Measurements from ENCODE around the gene ALDH3A2.
A peak's percentile ranks its signal among the peaks of the same experiment; 100 is the strongest.

The ALDH3A2 gene

DNA sequence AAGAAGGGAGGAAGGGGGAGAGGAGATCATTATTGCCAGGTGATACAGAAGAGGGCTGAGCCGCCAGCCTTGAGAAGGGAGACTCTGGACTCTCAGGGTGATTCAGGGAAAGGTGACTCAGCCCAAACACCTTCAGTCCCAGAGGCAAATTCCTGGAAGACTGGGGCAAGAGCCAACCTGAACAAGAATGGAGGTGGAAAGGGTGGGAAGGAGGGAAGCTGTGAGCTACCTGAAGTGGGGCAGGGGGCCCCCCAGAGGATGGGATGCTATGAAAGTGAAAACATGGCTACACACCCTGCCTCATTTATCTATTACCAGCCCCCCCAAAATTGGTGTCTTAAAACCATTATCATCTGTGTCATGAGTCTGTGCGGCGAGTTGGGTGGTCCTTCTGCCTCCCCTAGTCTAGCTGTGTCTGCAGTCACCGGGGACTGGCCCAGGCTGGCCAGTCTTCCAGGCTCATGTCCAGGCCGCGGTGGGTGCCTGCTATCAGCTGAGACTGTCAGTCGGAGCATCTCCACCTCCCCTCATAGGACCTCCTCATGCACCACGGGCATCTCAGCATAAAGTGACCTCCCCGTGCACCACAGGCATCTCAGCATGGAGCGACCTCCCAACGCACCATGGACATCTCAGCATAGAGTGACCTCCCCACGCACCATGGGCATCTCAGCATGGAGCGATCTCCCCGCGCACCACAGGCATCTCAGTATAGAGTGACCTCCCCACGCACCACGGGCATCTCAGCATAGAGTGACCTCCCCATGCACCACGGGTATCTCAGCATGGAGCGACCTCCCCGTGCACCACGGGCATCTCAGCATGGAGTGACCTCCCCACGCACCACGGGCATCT, 71.0 kb downstream of the ALDH3A2 start:
- POLR2A ChIA-PET, result no interaction called here
- CTCF ChIA-PET, result interaction anchor here (1.0 to 1.6 kb wide), 4 partner anchors 43 to 206 kb away, joined by 3 to 4 read pairs (median 4); no protein-coding TSS in a partner anchor
- DNase-seq (ENCODE audit: low read depth, low spot score), result no peak
- no peak overlapping the region for H3K4me3 ChIP-seq (ENCODE audit: low read depth, low read length)
- TF ChIP-seq CTCF (IDR thresholded peaks at IDR 0.05; ENCODE audit: insufficient read depth, low read length, missing control alignments), result no peak

DNA sequence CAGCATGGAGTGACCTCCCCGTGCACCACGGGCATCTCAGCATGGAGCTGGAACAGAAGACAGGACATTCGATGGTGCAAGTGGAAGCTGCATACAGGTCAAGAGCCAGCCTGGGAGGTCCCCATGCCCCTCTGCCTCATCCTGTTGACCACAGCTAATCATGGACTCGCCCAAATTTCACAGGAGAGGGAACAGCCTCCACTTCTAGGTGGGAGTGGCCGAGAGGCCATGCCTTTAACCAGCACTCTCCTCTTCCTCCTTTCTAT, 71.6 kb downstream of the ALDH3A2 start:
- no peak for DNase-seq (ENCODE audit: low read depth, low spot score)
- TF ChIP-seq CTCF (IDR thresholded peaks at IDR 0.05; ENCODE audit: insufficient read depth, low read length, missing control alignments), result no peak
- ChIA-PET CTCF (interaction anchor here (1.0 kb wide), 1 partner anchor 207 kb away, joined by 3 read pairs; no protein-coding TSS in a partner anchor), POLR2A (no interaction called here)
- H3K4me3 ChIP-seq (ENCODE audit: low read depth, low read length), result no peak overlapping the region

DNA sequence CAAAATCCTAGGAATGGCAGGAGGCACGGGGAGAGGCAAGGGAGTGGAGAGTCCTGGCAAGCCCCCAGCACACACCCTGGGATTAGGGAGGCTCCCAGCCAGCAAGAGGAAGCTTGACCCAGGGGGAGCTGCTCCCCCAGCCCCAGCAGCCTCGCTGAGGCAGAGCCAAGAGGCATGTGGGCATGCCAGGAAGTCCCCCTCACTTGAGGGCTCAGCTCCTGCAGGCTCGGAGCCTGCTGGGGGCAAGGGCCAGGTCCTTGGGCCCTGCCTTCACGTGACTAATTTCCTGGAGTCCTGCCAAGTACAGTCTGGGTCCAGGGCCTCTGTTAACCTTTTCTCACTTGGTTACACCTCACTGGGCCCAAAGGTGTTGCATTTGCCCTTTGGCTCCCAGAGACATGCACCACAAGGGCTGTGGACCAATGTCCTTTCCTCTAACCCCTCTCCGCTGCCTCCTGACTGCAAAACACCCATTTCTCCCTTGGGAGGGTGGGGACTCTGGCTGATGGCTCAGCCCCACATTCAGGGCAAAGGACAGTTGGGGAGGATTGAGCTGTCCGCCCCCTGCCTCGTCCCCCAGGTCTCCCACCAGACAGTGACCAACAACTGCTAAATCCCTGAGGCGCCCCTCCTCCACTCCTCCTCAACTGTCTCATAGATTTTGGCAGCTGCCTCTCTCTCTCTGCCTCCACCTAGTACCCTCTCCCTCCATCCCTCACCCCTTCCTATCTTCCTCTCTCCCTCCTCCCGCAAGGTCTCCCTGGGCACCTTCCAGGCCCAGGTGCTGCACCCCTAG, 72.3 kb downstream of the ALDH3A2 start:
- H3K4me3 ChIP-seq (ENCODE audit: low read depth, low read length), result no peak overlapping the region
- POLR2A ChIA-PET, result no interaction called here
- no peak for TF ChIP-seq CTCF (IDR thresholded peaks at IDR 0.05; ENCODE audit: insufficient read depth, low read length, missing control alignments)
- no peak for DNase-seq (ENCODE audit: low read depth, low spot score)
- CTCF ChIA-PET, result interaction anchor here (1.0 kb wide), 2 partner anchors 44 to 207 kb away, joined by 3 to 4 read pairs; no protein-coding TSS in a partner anchor

- TF ChIP-seq CTCF (IDR thresholded peaks at IDR 0.05; ENCODE audit: insufficient read depth, low read length, missing control alignments), result no peak
- DNase-seq (ENCODE audit: low read depth, low spot score), result no peak
- CTCF ChIA-PET, result no interaction called here
- no peak overlapping the region for H3K4me3 ChIP-seq (ENCODE audit: low read depth, low read length)
- POLR2A ChIA-PET, result no interaction called here
Observed at GRCh38 chr17:19723964-19724363, 75.4 kb downstream of the ALDH3A2 start.

DNA sequence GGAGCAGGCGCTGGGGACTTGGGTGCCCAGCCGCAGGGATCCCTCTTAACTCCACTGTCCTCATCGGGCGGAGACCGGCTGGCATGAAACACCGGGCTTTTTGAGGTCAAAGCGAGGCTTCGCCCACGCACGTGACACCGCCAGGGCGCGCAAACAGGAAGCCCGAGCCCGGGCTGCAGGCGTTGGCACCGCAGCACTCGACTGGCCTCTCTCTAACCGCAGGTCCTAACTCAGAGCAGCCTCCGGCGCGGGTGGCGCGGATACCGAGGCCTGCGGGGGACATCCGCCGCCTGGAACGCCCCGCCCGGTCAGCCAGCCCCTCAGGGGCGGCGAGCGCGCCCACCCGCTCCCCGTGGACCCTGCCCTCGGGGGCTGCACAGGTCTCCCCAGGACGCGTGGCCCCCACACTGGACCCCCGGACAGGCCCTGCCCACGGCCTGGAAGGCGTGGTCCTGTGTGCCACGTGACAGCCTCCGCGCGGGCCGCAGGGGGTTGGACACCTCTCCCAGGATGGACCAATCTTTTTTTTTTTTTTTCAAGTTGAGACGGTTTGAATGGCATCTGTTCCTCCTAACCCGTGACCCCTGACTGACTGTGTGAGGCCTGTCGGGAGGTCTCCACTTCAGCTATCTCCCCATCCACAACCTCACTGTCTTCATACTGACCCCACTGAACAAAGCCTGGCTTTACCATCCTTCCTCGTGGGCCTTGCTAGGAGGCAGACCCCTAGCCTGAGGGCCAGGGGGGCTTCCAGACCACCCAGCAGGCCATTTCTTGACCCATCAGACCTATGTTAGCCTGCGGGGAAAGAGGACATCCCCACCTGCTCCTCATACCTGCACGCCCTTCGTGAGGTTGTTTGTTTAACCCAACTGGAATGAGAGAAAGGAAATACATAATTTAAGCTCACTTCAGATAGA, 76.2 kb downstream of the ALDH3A2 start:
- CTCF ChIA-PET, result interaction anchor here (1.0 kb wide), 1 partner anchor 40 kb away, joined by 3 read pairs; no protein-coding TSS in a partner anchor
- no peak for DNase-seq (ENCODE audit: low read depth, low spot score)

More for the DNA sequence above, 76.2 kb downstream of the ALDH3A2 start:
- no peak for TF ChIP-seq CTCF (IDR thresholded peaks at IDR 0.05; ENCODE audit: insufficient read depth, low read length, missing control alignments)
- POLR2A ChIA-PET, result no interaction called here
- peak overlapping the region; percentile 6; the same call in 1 of the 2 replicates for H3K4me3 ChIP-seq (ENCODE audit: low read depth, low read length)
